NCI-H345 treated with DMSO at 0.1 percent for 48 hours (cell line): ENCODE data around the gene PAFAH1B1.
"Not testable (repeated sequence)": the region's sequence is repeated elsewhere in the genome, so short reads cannot be mapped to it uniquely, and the experiment has no call there.

ENCODE experiments used
- DNase-seq: peaks from one replicate; lab custom pipeline; 2025; ENCODE audit not compliant: unreplicated experiment; lab: John Stamatoyannopoulos, UW

PAFAH1B1 gene

GRCh38 chr17:2634361-2634960, 41.0 kb downstream of the PAFAH1B1 start:
- DNase-seq: no peak

GRCh38 chr17:2635241-2635640, 41.8 kb downstream of the PAFAH1B1 start:
- DNase-seq: no peak

GRCh38 chr17:2635675-2636074, 42.2 kb downstream of the PAFAH1B1 start:
- DNase-seq: no peak

- no peak for DNase-seq
These were observed 42.9 kb downstream of the PAFAH1B1 start for GRCh38 chr17:2636169-2636930.

GRCh38 chr17:2637422-2637821, 44.0 kb downstream of the PAFAH1B1 start:
- no peak for DNase-seq

GRCh38 chr17:2644971-2645370, 51.5 kb downstream of the PAFAH1B1 start:
- DNase-seq: no peak

GRCh38 chr17:2647957-2648356, 54.5 kb downstream of the PAFAH1B1 start:
- no peak for DNase-seq

GRCh38 chr17:2649191-2649590, 55.7 kb downstream of the PAFAH1B1 start:
- no peak for DNase-seq

- DNase-seq: not testable (repeated sequence)
These were observed 59.5 kb downstream of the PAFAH1B1 start for GRCh38 chr17:2652911-2653310.

- no peak for DNase-seq
These were observed 62.1 kb downstream of the PAFAH1B1 start for GRCh38 chr17:2655546-2655945.

GRCh38 chr17:2656283-2656682, 62.8 kb downstream of the PAFAH1B1 start:
- DNase-seq: no peak

GRCh38 chr17:2659337-2659736, 65.9 kb downstream of the PAFAH1B1 start:
- not testable (repeated sequence) for DNase-seq

GRCh38 chr17:2660410-2660809, 67.0 kb downstream of the PAFAH1B1 start:
- DNase-seq: not testable (repeated sequence)

GRCh38 chr17:2672026-2672425, 78.6 kb downstream of the PAFAH1B1 start:
- no peak for DNase-seq

GRCh38 chr17:2679247-2679646, 85.8 kb downstream of the PAFAH1B1 start:
- not testable (repeated sequence) for DNase-seq

- no peak for DNase-seq
These were observed 87.5 kb downstream of the PAFAH1B1 start for GRCh38 chr17:2680961-2681360.

GRCh38 chr17:2681650-2682049, 88.2 kb downstream of the PAFAH1B1 start:
- DNase-seq: no peak

- DNase-seq: no peak
These were observed 88.9 kb downstream of the PAFAH1B1 start for GRCh38 chr17:2682176-2682938.

- no peak for DNase-seq
These were observed 90.5 kb downstream of the PAFAH1B1 start for GRCh38 chr17:2683912-2684311.

GRCh38 chr17:2684549-2684948, 91.1 kb downstream of the PAFAH1B1 start:
- no peak for DNase-seq

GRCh38 chr17:2685696-2686095, 92.2 kb downstream of the PAFAH1B1 start:
- no peak for DNase-seq

GRCh38 chr17:2687074-2687418, 93.6 kb downstream of the PAFAH1B1 start:
- no peak for DNase-seq
